HG03097 (cell line): Measurements from ENCODE around the gene MEI4.
"Not testable (repeated sequence)": the region's sequence is repeated elsewhere in the genome, so short reads cannot be mapped to it uniquely, and the experiment has no call there.

Experiments used
- ATAC-seq: cut with Tn5 transposase; IDR thresholded peaks from one replicate; pipeline ENCODE4 v1.9.1; 2021; ENCODE audit not compliant: unreplicated experiment, low FRiP score

MEI4 gene

GRCh38 chr6:77812304-77812703 is 159.5 kb downstream of the MEI4 start:
- ATAC-seq, result no peak

- ATAC-seq, result no peak
Measured at GRCh38 chr6:77813090-77813489, 160.3 kb downstream of the MEI4 start.

GRCh38 chr6:77814119-77814518 is 161.3 kb downstream of the MEI4 start:
- no peak for ATAC-seq

GRCh38 chr6:77815531-77815930 is 162.7 kb downstream of the MEI4 start:
- ATAC-seq, result no peak

GRCh38 chr6:77816766-77817270 is 164.0 kb downstream of the MEI4 start:
- no peak for ATAC-seq

GRCh38 chr6:77822265-77822664 is 169.4 kb downstream of the MEI4 start:
- no peak for ATAC-seq

- no peak for ATAC-seq
Measured at GRCh38 chr6:77825204-77825603, 172.4 kb downstream of the MEI4 start.

GRCh38 chr6:77829736-77830135 is 176.9 kb downstream of the MEI4 start:
- no peak for ATAC-seq

GRCh38 chr6:77833749-77834148 is 180.9 kb downstream of the MEI4 start:
- ATAC-seq, result not testable (repeated sequence)

- no peak for ATAC-seq
Measured at GRCh38 chr6:77834591-77834996, 181.8 kb downstream of the MEI4 start.

- ATAC-seq, result no peak
Measured at GRCh38 chr6:77837034-77837784, 184.4 kb downstream of the MEI4 start.

GRCh38 chr6:77839292-77839691 is 186.5 kb downstream of the MEI4 start:
- no peak for ATAC-seq

GRCh38 chr6:77844822-77845221 is 192.0 kb downstream of the MEI4 start:
- no peak for ATAC-seq

GRCh38 chr6:77853401-77853800 is 200.6 kb downstream of the MEI4 start:
- ATAC-seq, result no peak

GRCh38 chr6:77856391-77856790 is 203.6 kb downstream of the MEI4 start:
- no peak for ATAC-seq

GRCh38 chr6:77857421-77857820 is 204.6 kb downstream of the MEI4 start:
- ATAC-seq, result no peak

GRCh38 chr6:77876300-77876699 is 223.5 kb downstream of the MEI4 start:
- ATAC-seq, result no peak

GRCh38 chr6:77879527-77879926 is 226.7 kb downstream of the MEI4 start:
- no peak for ATAC-seq

GRCh38 chr6:77880501-77880900 is 227.7 kb downstream of the MEI4 start:
- no peak for ATAC-seq

GRCh38 chr6:77883851-77884250 is 231.0 kb downstream of the MEI4 start:
- no peak for ATAC-seq

- ATAC-seq, result no peak
Measured at GRCh38 chr6:77893391-77893790, 240.6 kb downstream of the MEI4 start.

- ATAC-seq, result no peak
Measured at GRCh38 chr6:77906070-77906469, 253.2 kb downstream of the MEI4 start.

- ATAC-seq, result no peak
Measured at GRCh38 chr6:77910826-77911225, 258.0 kb downstream of the MEI4 start.
